ENCODE results near the gene GPR173. TPM values are rescaled to one million over a fixed set of nuclear protein-coding genes. Genes with fewer than 3 reads are reported as not detected.

Gene GPR173
- total RNA-seq, 1 experiment from 2014 or later = 0.68 TPM

GRCh38 chrX:53031380-53031779 is 17.2 kb upstream of the GPR173 start:
- CTCF ChIA-PET = no interaction called here
- no peaks in the 10 kb centered on the region for H3K36me3 Mint-ChIP-seq (ENCODE audit: insufficient read depth, unreplicated experiment)
- no peaks in the 10 kb centered on the region for H3K4me1 Mint-ChIP-seq (ENCODE audit: low read depth, unreplicated experiment)
- no peak overlapping the region for H3K4me3 Mint-ChIP-seq (ENCODE audit: low read depth, unreplicated experiment)
- peaks cover 33% of the 10 kb centered on the region for H3K27me3 Mint-ChIP-seq (ENCODE audit: unreplicated experiment)
- no peaks in the 10 kb centered on the region for H3K9me3 Mint-ChIP-seq (ENCODE audit: low read depth, unreplicated experiment)
- no peak for DNase-seq
- H3K27ac Mint-ChIP-seq (ENCODE audit: unreplicated experiment) = no peak overlapping the region
- no peak for TF ChIP-seq CTCF (IDR thresholded peaks at IDR 0.05; ENCODE audit: unreplicated experiment)
- BruUV-seq (replicated peaks) = no TSS peak
- intact Hi-C loops (cut with micrococcal nuclease; ENCODE audit: unreplicated experiment) = no loop called here

- no peaks in the 10 kb centered on the region for H3K4me1 Mint-ChIP-seq (ENCODE audit: low read depth, unreplicated experiment)
- no peaks in the 10 kb centered on the region for H3K9me3 Mint-ChIP-seq (ENCODE audit: low read depth, unreplicated experiment)
- no peak for DNase-seq
- CTCF ChIA-PET = no interaction called here
- H3K4me3 Mint-ChIP-seq (ENCODE audit: low read depth, unreplicated experiment) = no peak overlapping the region
- peaks cover 67% of the 10 kb centered on the region for H3K27me3 Mint-ChIP-seq (ENCODE audit: unreplicated experiment)
- TF ChIP-seq CTCF (IDR thresholded peaks at IDR 0.05; ENCODE audit: unreplicated experiment) = no peak
- no peak overlapping the region for H3K27ac Mint-ChIP-seq (ENCODE audit: unreplicated experiment)
- no TSS peak for BruUV-seq (replicated peaks)
- intact Hi-C loops (cut with micrococcal nuclease; ENCODE audit: unreplicated experiment) = no loop called here
- no peaks in the 10 kb centered on the region for H3K36me3 Mint-ChIP-seq (ENCODE audit: insufficient read depth, unreplicated experiment)
Measured at GRCh38 chrX:53036149-53036548, 12.4 kb upstream of the GPR173 start.

- no TSS peak for BruUV-seq (replicated peaks)
- Mint-ChIP-seq H3K27ac (ENCODE audit: unreplicated experiment) (no peak overlapping the region), H3K4me1 (ENCODE audit: low read depth, unreplicated experiment) (no peaks in the 10 kb centered on the region), H3K4me3 (ENCODE audit: low read depth, unreplicated experiment) (no peak overlapping the region), H3K36me3 (ENCODE audit: insufficient read depth, unreplicated experiment) (no peaks in the 10 kb centered on the region), H3K27me3 (ENCODE audit: unreplicated experiment) (peaks cover 86% of the 10 kb centered on the region), H3K9me3 (ENCODE audit: low read depth, unreplicated experiment) (no peaks in the 10 kb centered on the region)
- intact Hi-C loops (cut with micrococcal nuclease; ENCODE audit: unreplicated experiment) = no loop called here
- CTCF ChIA-PET = no interaction called here
- DNase-seq = no peak
- no peak for TF ChIP-seq CTCF (IDR thresholded peaks at IDR 0.05; ENCODE audit: unreplicated experiment)
Measured at GRCh38 chrX:53039236-53039635, 9.4 kb upstream of the GPR173 start.

- Mint-ChIP-seq H3K27me3 (ENCODE audit: unreplicated experiment) (peaks cover 48% of the 10 kb centered on the region), H3K27ac (ENCODE audit: unreplicated experiment) (no peak overlapping the region), H3K36me3 (ENCODE audit: insufficient read depth, unreplicated experiment) (no peaks in the 10 kb centered on the region), H3K9me3 (ENCODE audit: low read depth, unreplicated experiment) (no peaks in the 10 kb centered on the region), H3K4me1 (ENCODE audit: low read depth, unreplicated experiment) (no peaks in the 10 kb centered on the region), H3K4me3 (ENCODE audit: low read depth, unreplicated experiment) (no peak overlapping the region)
- BruUV-seq (replicated peaks) = no TSS peak
- no peak for TF ChIP-seq CTCF (IDR thresholded peaks at IDR 0.05; ENCODE audit: unreplicated experiment)
- no peak for DNase-seq
- intact Hi-C loops (cut with micrococcal nuclease; ENCODE audit: unreplicated experiment) = no loop called here
- CTCF ChIA-PET = no interaction called here
Measured at GRCh38 chrX:53044995-53045394, 3.6 kb upstream of the GPR173 start.

- intact Hi-C loops (cut with micrococcal nuclease; ENCODE audit: unreplicated experiment) = no loop called here
- no TSS peak for BruUV-seq (replicated peaks)
- CTCF ChIA-PET = no interaction called here
Measured at GRCh38 chrX:53047228-53047627, 1.4 kb upstream of the GPR173 start.

More at GRCh38 chrX:53047228-53047627, 1.4 kb upstream of the GPR173 start:
- no peak for DNase-seq
- Mint-ChIP-seq H3K9me3 (ENCODE audit: low read depth, unreplicated experiment) (no peaks in the 10 kb centered on the region), H3K4me3 (ENCODE audit: low read depth, unreplicated experiment) (no peak overlapping the region), H3K4me1 (ENCODE audit: low read depth, unreplicated experiment) (no peaks in the 10 kb centered on the region), H3K27me3 (ENCODE audit: unreplicated experiment) (peaks cover 33% of the 10 kb centered on the region), H3K36me3 (ENCODE audit: insufficient read depth, unreplicated experiment) (no peaks in the 10 kb centered on the region), H3K27ac (ENCODE audit: unreplicated experiment) (no peak overlapping the region)
- no peak for TF ChIP-seq CTCF (IDR thresholded peaks at IDR 0.05; ENCODE audit: unreplicated experiment)

Data from Calu3 (cell line).